ENCODE data around the gene MX2. TPM values are rescaled to one million over a fixed set of nuclear protein-coding genes. Genes with fewer than 3 reads are reported as not detected.

MX2 gene
- total RNA-seq, 1 experiment from 2014 or later, result 0.15 TPM

DNA sequence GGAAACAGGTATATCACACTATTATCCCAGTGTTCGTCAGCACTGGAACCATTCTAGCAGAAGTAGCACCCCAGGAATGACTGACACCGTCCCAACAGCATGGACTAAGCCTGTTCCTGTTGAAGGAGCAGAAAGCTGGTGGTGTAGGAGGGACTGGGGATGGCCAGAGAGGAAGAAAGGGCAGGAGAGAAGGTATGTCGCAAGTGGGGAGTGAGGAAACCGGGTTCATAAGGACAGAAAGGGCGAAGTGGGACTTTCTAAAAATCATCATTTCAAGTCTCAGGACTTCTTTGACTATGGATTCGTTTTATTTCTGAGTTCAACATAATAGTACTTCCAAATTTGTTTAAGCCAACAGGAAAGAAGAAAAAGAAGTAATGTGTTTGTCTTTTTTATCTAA, 44.5 kb downstream of the MX2 start:
- Histone ChIP-seq H3K79me2 (ENCODE audit: low read length) (no peaks in the 10 kb centered on the region), H4K20me1 (ENCODE audit: low read length) (no peaks in the 10 kb centered on the region), H3K4me3 (ENCODE audit: low read length) (no peak overlapping the region), H3K9me3 (ENCODE audit: low read length) (no peaks in the 10 kb centered on the region), H3K27ac (ENCODE audit: low read length) (no peak overlapping the region), H3K36me3 (ENCODE audit: low read depth, low read length) (no peaks in the 10 kb centered on the region), H3K9me2 (replicated peaks; ENCODE audit: low read length) (no peaks in the 10 kb centered on the region), H2AFZ (ENCODE audit: low read length) (no peak overlapping the region), H3K9ac (ENCODE audit: low read length) (no peak overlapping the region), H3K4me2 (ENCODE audit: low read length) (no peak overlapping the region), H3F3A (ENCODE audit: low read length, unreplicated experiment) (no peaks in the 10 kb centered on the region), H3K4me1 (ENCODE audit: insufficient read depth, low read length) (no peaks in the 10 kb centered on the region), H3K27me3 (ENCODE audit: low read length) (no peaks in the 10 kb centered on the region)
- DNase-seq (no peak), ATAC-seq (no peak)
- POLR2A ChIA-PET (ENCODE audit: unreplicated experiment), result no interaction called here
- TF ChIP-seq EZH2 (IDR thresholded peaks at IDR 0.05; ENCODE audit: low read length, unreplicated experiment) (no peak), EZH2phosphoT487 (IDR thresholded peaks at IDR 0.05; ENCODE audit: borderline replicate concordance, low read length) (no peak)
- TF ChIP-seq, protein P1, sequence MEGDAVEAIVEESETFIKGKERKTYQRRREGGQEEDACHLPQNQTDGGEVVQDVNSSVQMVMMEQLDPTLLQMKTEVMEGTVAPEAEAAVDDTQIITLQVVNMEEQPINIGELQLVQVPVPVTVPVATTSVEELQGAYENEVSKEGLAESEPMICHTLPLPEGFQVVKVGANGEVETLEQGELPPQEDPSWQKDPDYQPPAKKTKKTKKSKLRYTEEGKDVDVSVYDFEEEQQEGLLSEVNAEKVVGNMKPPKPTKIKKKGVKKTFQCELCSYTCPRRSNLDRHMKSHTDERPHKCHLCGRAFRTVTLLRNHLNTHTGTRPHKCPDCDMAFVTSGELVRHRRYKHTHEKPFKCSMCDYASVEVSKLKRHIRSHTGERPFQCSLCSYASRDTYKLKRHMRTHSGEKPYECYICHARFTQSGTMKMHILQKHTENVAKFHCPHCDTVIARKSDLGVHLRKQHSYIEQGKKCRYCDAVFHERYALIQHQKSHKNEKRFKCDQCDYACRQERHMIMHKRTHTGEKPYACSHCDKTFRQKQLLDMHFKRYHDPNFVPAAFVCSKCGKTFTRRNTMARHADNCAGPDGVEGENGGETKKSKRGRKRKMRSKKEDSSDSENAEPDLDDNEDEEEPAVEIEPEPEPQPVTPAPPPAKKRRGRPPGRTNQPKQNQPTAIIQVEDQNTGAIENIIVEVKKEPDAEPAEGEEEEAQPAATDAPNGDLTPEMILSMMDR (conservative IDR thresholded peaks at IDR 0.05; ENCODE audit: low read depth, low read length), result no peak
- no TSS peak for BruUV-seq (replicated peaks)
- CTCF ChIA-PET, result no interaction called here
- intact Hi-C loops (cut with micrococcal nuclease), result no loop called here

DNA sequence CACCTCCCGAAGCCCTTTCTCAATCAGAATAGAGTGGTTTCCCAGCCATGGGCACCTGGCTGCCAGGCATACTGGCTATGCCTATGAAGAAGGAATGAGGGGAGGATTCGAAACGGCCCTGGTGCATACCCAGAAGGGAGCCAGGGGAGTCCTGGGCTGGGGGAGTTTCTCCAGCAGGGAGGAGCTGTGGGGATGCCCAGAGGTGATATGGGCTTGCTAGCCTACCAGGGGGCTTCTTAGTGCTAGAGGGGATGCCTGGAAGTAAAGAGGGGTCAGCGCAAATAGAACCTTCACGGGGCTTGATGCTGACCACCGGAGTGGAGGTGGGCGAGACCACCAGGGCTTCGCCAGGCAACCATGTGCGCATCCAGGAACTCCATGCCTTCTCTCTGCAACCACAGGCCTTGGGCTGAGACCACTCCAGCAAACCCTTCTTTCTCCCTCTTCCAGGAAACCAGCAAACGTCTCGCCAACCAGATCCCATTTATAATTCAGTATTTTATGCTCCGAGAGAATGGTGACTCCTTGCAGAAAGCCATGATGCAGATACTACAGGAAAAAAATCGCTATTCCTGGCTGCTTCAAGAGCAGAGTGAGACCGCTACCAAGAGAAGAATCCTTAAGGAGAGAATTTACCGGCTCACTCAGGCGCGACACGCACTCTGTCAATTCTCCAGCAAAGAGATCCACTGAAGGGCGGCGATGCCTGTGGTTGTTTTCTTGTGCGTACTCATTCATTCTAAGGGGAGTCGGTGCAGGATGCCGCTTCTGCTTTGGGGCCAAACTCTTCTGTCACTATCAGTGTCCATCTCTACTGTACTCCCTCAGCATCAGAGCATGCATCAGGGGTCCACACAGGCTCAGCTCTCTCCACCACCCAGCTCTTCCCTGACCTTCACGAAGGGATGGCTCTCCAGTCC, 46.0 kb downstream of the MX2 start:
- CTCF ChIA-PET, result no interaction called here
- intact Hi-C loops (cut with micrococcal nuclease), result no loop called here

More for the DNA sequence above, 46.0 kb downstream of the MX2 start:
- BruUV-seq (replicated peaks), result no TSS peak
- Histone ChIP-seq H3K9me2 (replicated peaks; ENCODE audit: low read length) (no peaks in the 10 kb centered on the region), H4K20me1 (ENCODE audit: low read length) (no peaks in the 10 kb centered on the region), H3K9ac (ENCODE audit: low read length) (no peak overlapping the region), H3K9me3 (ENCODE audit: low read length) (no peaks in the 10 kb centered on the region), H3K4me1 (ENCODE audit: insufficient read depth, low read length) (no peaks in the 10 kb centered on the region), H3F3A (ENCODE audit: low read length, unreplicated experiment) (no peaks in the 10 kb centered on the region), H3K27me3 (ENCODE audit: low read length) (no peaks in the 10 kb centered on the region), H3K36me3 (ENCODE audit: low read depth, low read length) (no peaks in the 10 kb centered on the region), H3K4me2 (ENCODE audit: low read length) (no peak overlapping the region), H3K4me3 (ENCODE audit: low read length) (no peak overlapping the region), H2AFZ (ENCODE audit: low read length) (no peak overlapping the region), H3K79me2 (ENCODE audit: low read length) (no peaks in the 10 kb centered on the region), H3K27ac (ENCODE audit: low read length) (no peak overlapping the region)
- ATAC-seq, result no peak
- TF ChIP-seq EZH2phosphoT487 (IDR thresholded peaks at IDR 0.05; ENCODE audit: borderline replicate concordance, low read length) (no peak), EZH2 (IDR thresholded peaks at IDR 0.05; ENCODE audit: low read length, unreplicated experiment) (no peak)
- TF ChIP-seq, protein P1 (conservative IDR thresholded peaks at IDR 0.05; ENCODE audit: low read depth, low read length), result no peak
- POLR2A ChIA-PET (ENCODE audit: unreplicated experiment), result no interaction called here
- no peak for DNase-seq
